Breast epithelium (tissue), 4 donors: Measurements from ENCODE around the gene STXBP2. TPM values are rescaled to one million over a fixed set of nuclear protein-coding genes. Genes with fewer than 3 reads are reported as not detected.

Experiments
- DNase-seq, 2 donors: peaks; one replicate each; pipeline ENCODE4 v3.0.0-alpha.2; 2019; ENCODE audit warnings: low spot score in 2 of 2
- H3K27ac ChIP-seq, 2 donors: fragments of 200-600 bp; sonication (generic) in 1 of 2; one replicate each; pipeline ENCODE4 v1.5.1; 2016 to 2019; ENCODE audit warnings: mild to moderate bottlenecking in 1 of 2
- H3K27me3 ChIP-seq, 2 donors: fragments of 200-600 bp; sonication (generic) in 1 of 2; one replicate each; pipeline versions ENCODE4 v1.5.1 to v1.6.0; 2017 to 2019; ENCODE audit warnings: control low read depth in 1 of 2, mild to moderate bottlenecking in 1 of 2
- H3K36me3 ChIP-seq: fragments of 200-600 bp; one replicate; pipeline ENCODE4 v1.5.1; 2019
- H3K4me1 ChIP-seq, 2 donors: fragments of 200-600 bp; sonication (generic); one replicate each; pipeline ENCODE4 v1.5.1; 2016 to 2019; ENCODE audit warnings: control low read depth in 1 of 2
- H3K4me3 ChIP-seq, 3 donors: fragments of 200-600 bp; sonication (generic); 1 replicate in 2 of 3; 2 replicates in 1 of 3; pipeline ENCODE4 v1.5.1; 2016 to 2019; ENCODE audit warnings: mild to moderate bottlenecking in 3 of 3, moderate library complexity in 2 of 3
- H3K9me3 ChIP-seq, 2 donors: fragments of 200-600 bp; sonication (generic) in 1 of 2; one replicate each; pipeline ENCODE4 v1.5.1; 2016 to 2019; ENCODE audit warnings: control low read depth in 1 of 2
- CTCF ChIP-seq, 3 donors: fragments of 450-650 bp; IDR thresholded peaks; one replicate each; pipeline ENCODE4 v1.5.1; 2016 to 2017; ENCODE audit warnings: antibody characterized with exemption in 3 of 3, mild to moderate bottlenecking in 3 of 3, moderate library complexity in 3 of 3
- POLR2A ChIP-seq: fragments of 450-650 bp; IDR thresholded peaks from one replicate; pipeline ENCODE4 v1.6.1; 2016; ENCODE audit warnings: antibody characterized with exemption, mild to moderate bottlenecking, moderate library complexity
- POLR2AphosphoS5 ChIP-seq, 3 donors: sonication (generic); formaldehyde crosslinking; IDR thresholded peaks; one replicate each; pipeline ENCODE4 v1.6.1; 2017; ENCODE audit warnings: antibody characterized with exemption in 3 of 3
- intact Hi-C: fragments of 100-400 bp; cut with DNase I; formaldehyde crosslinking; loops from one replicate; pipeline ENCODE4 v1.15.1; 2023; ENCODE audit warnings: low total_unique reads
- total RNA-seq, 3 donors: library from RNA; depleted of rRNA; stranded (reverse); fragments of >200 nt; gene quantifications; one replicate each; pipeline ENCODE4 v1.1.0, GENCODE V29; 2016

STXBP2 gene
- total RNA-seq, 3 donors from 2014 or later, result 15.4 to 55.3 (median 37.0) TPM

- Histone ChIP-seq H3K9me3 (no peaks in the 10 kb centered on the region), H3K4me1 (no peaks in the 10 kb centered on the region), H3K27me3 (no peaks in the 10 kb centered on the region), H3K4me3 (no peak overlapping the region), H3K36me3 (no peaks in the 10 kb centered on the region), H3K27ac (no peak overlapping the region)
- no peak for DNase-seq
- intact Hi-C loops, result no loop called here
- TF ChIP-seq POLR2AphosphoS5 (IDR thresholded peaks at IDR 0.05) (no peak), POLR2A (no peak), CTCF (IDR thresholded peaks at IDR 0.05) (no peak)
Measured at GRCh38 chr19:7661744-7662538, 25.0 kb downstream of the STXBP2 start.

DNA sequence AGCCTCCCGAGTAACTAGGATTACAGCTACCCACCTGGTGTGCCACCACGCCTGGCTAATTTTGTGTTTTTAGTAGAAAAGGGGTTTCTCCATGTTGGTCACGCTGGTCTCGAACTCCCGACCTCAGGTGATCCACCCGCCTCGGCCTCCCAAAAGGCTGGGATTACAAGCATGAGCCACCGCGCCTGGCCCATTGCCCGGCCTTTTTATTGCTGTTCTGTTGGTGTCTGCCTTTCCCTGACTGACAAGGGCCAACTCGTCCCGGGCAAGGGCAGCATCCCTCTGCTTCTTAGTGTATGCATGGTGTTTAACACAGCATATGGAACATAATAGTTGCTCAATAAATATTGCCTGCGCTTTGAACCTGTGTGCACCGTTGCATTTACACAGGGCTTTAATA is 25.7 kb downstream of the STXBP2 start:
- Histone ChIP-seq H3K36me3 (no peaks in the 10 kb centered on the region), H3K4me3 (no peak overlapping the region), H3K9me3 (no peaks in the 10 kb centered on the region), H3K27me3 (no peaks in the 10 kb centered on the region), H3K27ac (no peak overlapping the region), H3K4me1 (no peaks in the 10 kb centered on the region)
- TF ChIP-seq POLR2A (no peak), POLR2AphosphoS5 (IDR thresholded peaks at IDR 0.05) (no peak), CTCF (IDR thresholded peaks at IDR 0.05) (no peak)
- no peak for DNase-seq
- intact Hi-C loops, result no loop called here

- no peak overlapping the region for H3K27ac ChIP-seq
- H3K4me3 ChIP-seq, result no peak overlapping the region
- no peaks in the 10 kb centered on the region for H3K4me1 ChIP-seq
- H3K9me3 ChIP-seq, result no peaks in the 10 kb centered on the region
- H3K27me3 ChIP-seq, result no peaks in the 10 kb centered on the region
- no peak for DNase-seq
- intact Hi-C loops, result no loop called here
- TF ChIP-seq POLR2AphosphoS5 (IDR thresholded peaks at IDR 0.05) (no peak), POLR2A (no peak), CTCF (IDR thresholded peaks at IDR 0.05) (no peak)
- H3K36me3 ChIP-seq, result no peaks in the 10 kb centered on the region
Measured at GRCh38 chr19:7663706-7664105, 26.8 kb downstream of the STXBP2 start.

- TF ChIP-seq POLR2A, result no peak
- TF ChIP-seq POLR2AphosphoS5 (IDR thresholded peaks at IDR 0.05), result no peak
- no peak for TF ChIP-seq CTCF (IDR thresholded peaks at IDR 0.05)
- Histone ChIP-seq H3K4me1 (no peaks in the 10 kb centered on the region), H3K36me3 (no peaks in the 10 kb centered on the region), H3K27ac (no peak overlapping the region), H3K9me3 (no peaks in the 10 kb centered on the region), H3K4me3 (no peak overlapping the region), H3K27me3 (peaks cover 0 to 12% of the 10 kb centered on the region in 2 donors)
- intact Hi-C loops, result no loop called here
- no peak for DNase-seq
Measured at GRCh38 chr19:7665076-7665475, 28.2 kb downstream of the STXBP2 start.

DNA sequence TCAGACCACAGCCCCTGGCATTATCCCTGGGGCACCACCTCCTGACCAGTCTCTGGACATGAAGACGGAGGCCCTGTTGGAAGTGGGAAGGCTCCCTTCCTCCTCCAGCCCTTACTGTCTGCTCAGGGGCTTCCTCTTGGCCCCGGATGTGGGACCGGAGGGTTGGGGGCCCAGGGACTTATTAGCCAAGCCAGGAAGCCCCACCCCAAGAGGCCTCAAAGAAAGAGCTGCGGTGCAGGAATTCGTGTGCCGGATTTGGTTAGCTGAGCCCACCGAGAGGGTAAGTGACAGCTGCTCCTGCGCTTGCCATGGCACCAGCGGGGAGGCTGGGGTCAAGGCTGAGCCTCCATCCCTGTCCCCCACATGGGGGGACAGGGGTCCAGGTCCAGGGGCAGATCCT is 31.9 kb downstream of the STXBP2 start, which contains the start of gene RETN:
RETN (plus strand) TSS at position 208 of the 400 bp plus-strand sequence. CDS start 278 bp downstream, outside the sequence.
- Histone ChIP-seq H3K4me1 (no peaks in the 10 kb centered on the region), H3K9me3 (no peaks in the 10 kb centered on the region), H3K27me3 (peaks cover 0 to 32% of the 10 kb centered on the region in 2 donors), H3K4me3 (peak within 1 kb of the TSS in 1 of 3 donors; percentile 52), H3K36me3 (no peaks in the 10 kb centered on the region), H3K27ac (no peak within 1 kb of the TSS)
- TF ChIP-seq POLR2AphosphoS5 (IDR thresholded peaks at IDR 0.05) (no peak), CTCF (IDR thresholded peaks at IDR 0.05) (no peak), POLR2A (no peak)
- DNase-seq, result no peak
- intact Hi-C loops, result no loop called here
